SU-DHL-6 (cell line): Measurements from ENCODE around the gene TRIM38.

Experiments
- EZH2phosphoT487 ChIP-seq: fragments of 200-600 bp; sonication (generic), shearing (Covaris generic); conservative IDR thresholded peaks from 2 replicates; pipeline ENCODE4 v1.6.1; 2018; ENCODE audit warnings: mild to moderate bottlenecking, antibody characterized with exemption, low read length, moderate library complexity, mixed read lengths
- TF ChIP-seq, protein P1 (sequence below): fragments of 200-600 bp; sonication (generic); IDR thresholded peaks from one replicate; pipeline ENCODE4 v1.5.1; 2017; ENCODE audit warnings: antibody characterized with exemption, mild to moderate bottlenecking, low read length, moderate library complexity; ENCODE audit not compliant: insufficient read depth, poor library complexity, severe bottlenecking

DNA sequence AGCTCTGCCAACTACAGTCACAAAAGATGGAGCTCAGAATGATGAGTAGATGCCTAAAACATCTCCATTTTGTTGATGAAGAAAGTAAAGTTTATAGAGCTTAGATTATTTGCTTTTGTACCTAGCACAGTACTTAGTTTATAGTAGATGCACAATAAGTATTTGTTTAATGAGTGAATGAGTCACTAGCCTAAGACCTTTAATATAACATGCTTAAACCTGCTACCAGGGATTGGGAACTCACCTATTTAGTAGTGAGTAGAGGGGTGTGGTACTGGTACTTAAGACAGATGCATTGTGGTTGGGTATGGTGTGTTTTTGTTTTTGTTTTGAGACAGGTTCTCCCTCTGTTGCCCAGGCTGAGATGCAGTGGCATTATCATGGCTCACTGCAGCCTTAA is 35.8 kb downstream of the TRIM38 start:
- TF ChIP-seq, protein P1, sequence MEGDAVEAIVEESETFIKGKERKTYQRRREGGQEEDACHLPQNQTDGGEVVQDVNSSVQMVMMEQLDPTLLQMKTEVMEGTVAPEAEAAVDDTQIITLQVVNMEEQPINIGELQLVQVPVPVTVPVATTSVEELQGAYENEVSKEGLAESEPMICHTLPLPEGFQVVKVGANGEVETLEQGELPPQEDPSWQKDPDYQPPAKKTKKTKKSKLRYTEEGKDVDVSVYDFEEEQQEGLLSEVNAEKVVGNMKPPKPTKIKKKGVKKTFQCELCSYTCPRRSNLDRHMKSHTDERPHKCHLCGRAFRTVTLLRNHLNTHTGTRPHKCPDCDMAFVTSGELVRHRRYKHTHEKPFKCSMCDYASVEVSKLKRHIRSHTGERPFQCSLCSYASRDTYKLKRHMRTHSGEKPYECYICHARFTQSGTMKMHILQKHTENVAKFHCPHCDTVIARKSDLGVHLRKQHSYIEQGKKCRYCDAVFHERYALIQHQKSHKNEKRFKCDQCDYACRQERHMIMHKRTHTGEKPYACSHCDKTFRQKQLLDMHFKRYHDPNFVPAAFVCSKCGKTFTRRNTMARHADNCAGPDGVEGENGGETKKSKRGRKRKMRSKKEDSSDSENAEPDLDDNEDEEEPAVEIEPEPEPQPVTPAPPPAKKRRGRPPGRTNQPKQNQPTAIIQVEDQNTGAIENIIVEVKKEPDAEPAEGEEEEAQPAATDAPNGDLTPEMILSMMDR = no peak
- TF ChIP-seq EZH2phosphoT487 = no peak
